Thyroid gland (tissue), 4 donors: ENCODE results near the gene SMIM15.

Experiments
- CTCF ChIP-seq, 6 experiments: fragments of 200-600 bp in 3 of 6; fragments of 450-650 bp in 3 of 6; sonication (generic) in 3 of 6; IDR thresholded peaks; one replicate each; pipeline ENCODE4 v1.5.1; 2016 to 2019; ENCODE audit warnings: antibody characterized with exemption in 6 of 6, mild to moderate bottlenecking in 2 of 6, inconsistent platforms in 1 of 6, moderate library complexity in 1 of 6
- POLR2A ChIP-seq, 2 donors: fragments of 450-650 bp; IDR thresholded peaks; one replicate each; pipeline ENCODE4 v1.6.1; 2017; ENCODE audit warnings: antibody characterized with exemption in 2 of 2, mild to moderate bottlenecking in 2 of 2, moderate library complexity in 1 of 2

- TF ChIP-seq POLR2A (IDR thresholded peaks at IDR 0.05): no peak
- TF ChIP-seq CTCF (IDR thresholded peaks at IDR 0.05): no peak
Observed at GRCh38 chr5:61200582-61201155, 38.4 kb upstream of the SMIM15 start.
